Stomach (tissue), 4 donors: ENCODE data around the gene AKR1C2.
"Not testable (repeated sequence)": the region's sequence is repeated elsewhere in the genome, so short reads cannot be mapped to it uniquely, and the experiment has no call there.

Source experiments
- EP300 ChIP-seq: sonication (generic); formaldehyde crosslinking; IDR thresholded peaks from one replicate; pipeline ENCODE4 v1.6.1; 2017; ENCODE audit warnings: antibody characterized with exemption
- POLR2A ChIP-seq, 4 donors: fragments of 450-650 bp; IDR thresholded peaks; one replicate each; pipeline ENCODE4 v1.6.1; 2016; ENCODE audit warnings: antibody characterized with exemption in 4 of 4, control low read depth in 2 of 4, mild to moderate bottlenecking in 1 of 4, moderate library complexity in 1 of 4
- POLR2AphosphoS5 ChIP-seq, 3 donors: sonication (generic); formaldehyde crosslinking; IDR thresholded peaks; one replicate each; pipeline ENCODE4 v1.6.1; 2016; ENCODE audit warnings: antibody characterized with exemption in 3 of 3
- TF ChIP-seq, protein P1 (sequence below), 7 experiments: fragments of 450-650 bp in 4 of 7; fragments of 200-600 bp in 3 of 7; sonication (generic) in 3 of 7; IDR thresholded peaks; one replicate each; pipeline ENCODE4 v1.5.1; 2016 to 2019; ENCODE audit warnings: antibody characterized with exemption in 7 of 7, control low read depth in 2 of 7, mild to moderate bottlenecking in 1 of 7

DNA sequence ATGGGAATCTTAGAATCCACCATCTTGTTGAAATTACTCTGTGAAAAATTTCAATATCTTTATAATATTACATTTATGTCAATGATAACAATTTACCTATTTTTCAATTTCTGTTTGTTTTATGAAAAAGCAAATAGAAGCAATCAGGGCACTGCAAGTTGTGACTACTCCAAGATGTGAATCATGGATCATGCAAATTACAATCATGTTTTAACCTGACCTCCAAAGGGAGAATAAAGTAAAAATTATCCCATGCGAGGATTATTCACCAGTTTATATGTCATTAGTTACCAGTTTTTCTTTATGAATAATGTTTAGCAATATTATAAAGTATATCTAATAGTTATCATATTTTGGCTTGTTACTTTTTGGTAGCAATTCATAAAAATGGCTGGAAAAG, 41.3 kb downstream of the AKR1C2 start:
- not testable (repeated sequence) for TF ChIP-seq POLR2A (IDR thresholded peaks at IDR 0.05); EP300; POLR2AphosphoS5 (IDR thresholded peaks at IDR 0.05)
- TF ChIP-seq, protein P1, sequence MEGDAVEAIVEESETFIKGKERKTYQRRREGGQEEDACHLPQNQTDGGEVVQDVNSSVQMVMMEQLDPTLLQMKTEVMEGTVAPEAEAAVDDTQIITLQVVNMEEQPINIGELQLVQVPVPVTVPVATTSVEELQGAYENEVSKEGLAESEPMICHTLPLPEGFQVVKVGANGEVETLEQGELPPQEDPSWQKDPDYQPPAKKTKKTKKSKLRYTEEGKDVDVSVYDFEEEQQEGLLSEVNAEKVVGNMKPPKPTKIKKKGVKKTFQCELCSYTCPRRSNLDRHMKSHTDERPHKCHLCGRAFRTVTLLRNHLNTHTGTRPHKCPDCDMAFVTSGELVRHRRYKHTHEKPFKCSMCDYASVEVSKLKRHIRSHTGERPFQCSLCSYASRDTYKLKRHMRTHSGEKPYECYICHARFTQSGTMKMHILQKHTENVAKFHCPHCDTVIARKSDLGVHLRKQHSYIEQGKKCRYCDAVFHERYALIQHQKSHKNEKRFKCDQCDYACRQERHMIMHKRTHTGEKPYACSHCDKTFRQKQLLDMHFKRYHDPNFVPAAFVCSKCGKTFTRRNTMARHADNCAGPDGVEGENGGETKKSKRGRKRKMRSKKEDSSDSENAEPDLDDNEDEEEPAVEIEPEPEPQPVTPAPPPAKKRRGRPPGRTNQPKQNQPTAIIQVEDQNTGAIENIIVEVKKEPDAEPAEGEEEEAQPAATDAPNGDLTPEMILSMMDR (IDR thresholded peaks at IDR 0.05) = not testable (repeated sequence)
